Cerebellar nuclear complex (tissue), 1 donor: ENCODE data around the gene RAPGEF2.
A peak's percentile ranks its signal among the peaks of the same experiment; 100 is the strongest.
"Not testable (repeated sequence)": the region's sequence is repeated elsewhere in the genome, so short reads cannot be mapped to it uniquely, and the experiment has no call there.

Source experiments
- DNase-seq, 2 experiments: peaks; one replicate each; lab custom pipeline; 2025; lab: John Stamatoyannopoulos, UW

The RAPGEF2 gene, protein sequence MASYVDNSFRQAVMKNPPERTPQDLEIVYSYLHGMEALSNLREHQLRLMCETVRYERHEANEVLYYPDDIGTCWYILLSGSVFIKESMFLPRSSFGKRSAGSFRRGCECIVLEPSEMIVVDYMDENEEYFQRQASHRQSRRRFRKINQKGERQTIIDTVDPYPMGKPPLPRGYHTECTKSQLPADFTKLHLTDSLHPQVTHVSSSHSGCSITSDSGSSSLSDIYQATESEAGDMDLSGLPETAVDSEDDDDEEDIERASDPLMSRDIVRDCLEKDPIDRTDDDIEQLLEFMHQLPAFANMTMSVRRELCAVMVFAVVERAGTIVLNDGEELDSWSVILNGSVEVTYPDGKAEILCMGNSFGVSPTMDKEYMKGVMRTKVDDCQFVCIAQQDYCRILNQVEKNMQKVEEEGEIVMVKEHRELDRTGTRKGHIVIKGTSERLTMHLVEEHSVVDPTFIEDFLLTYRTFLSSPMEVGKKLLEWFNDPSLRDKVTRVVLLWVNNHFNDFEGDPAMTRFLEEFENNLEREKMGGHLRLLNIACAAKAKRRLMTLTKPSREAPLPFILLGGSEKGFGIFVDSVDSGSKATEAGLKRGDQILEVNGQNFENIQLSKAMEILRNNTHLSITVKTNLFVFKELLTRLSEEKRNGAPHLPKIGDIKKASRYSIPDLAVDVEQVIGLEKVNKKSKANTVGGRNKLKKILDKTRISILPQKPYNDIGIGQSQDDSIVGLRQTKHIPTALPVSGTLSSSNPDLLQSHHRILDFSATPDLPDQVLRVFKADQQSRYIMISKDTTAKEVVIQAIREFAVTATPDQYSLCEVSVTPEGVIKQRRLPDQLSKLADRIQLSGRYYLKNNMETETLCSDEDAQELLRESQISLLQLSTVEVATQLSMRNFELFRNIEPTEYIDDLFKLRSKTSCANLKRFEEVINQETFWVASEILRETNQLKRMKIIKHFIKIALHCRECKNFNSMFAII (N-terminal part only)

GRCh38 chr4:159102622-159103383 lies at the start of gene RAPGEF2:
TSS of gene RAPGEF2 (plus strand) at chr4:159103079. CDS start at chr4:159104163, 1,084 bp downstream.
- DNase-seq = peak; percentile 44 to 80

- DNase-seq = no peak
These were observed 47.0 kb upstream of the RAPGEF2 start for GRCh38 chr4:159055833-159056232.

GRCh38 chr4:159060161-159060560 lies 42.7 kb upstream of the RAPGEF2 start:
- DNase-seq = no peak

GRCh38 chr4:159062381-159062780 lies 40.5 kb upstream of the RAPGEF2 start:
- no peak for DNase-seq

DNA sequence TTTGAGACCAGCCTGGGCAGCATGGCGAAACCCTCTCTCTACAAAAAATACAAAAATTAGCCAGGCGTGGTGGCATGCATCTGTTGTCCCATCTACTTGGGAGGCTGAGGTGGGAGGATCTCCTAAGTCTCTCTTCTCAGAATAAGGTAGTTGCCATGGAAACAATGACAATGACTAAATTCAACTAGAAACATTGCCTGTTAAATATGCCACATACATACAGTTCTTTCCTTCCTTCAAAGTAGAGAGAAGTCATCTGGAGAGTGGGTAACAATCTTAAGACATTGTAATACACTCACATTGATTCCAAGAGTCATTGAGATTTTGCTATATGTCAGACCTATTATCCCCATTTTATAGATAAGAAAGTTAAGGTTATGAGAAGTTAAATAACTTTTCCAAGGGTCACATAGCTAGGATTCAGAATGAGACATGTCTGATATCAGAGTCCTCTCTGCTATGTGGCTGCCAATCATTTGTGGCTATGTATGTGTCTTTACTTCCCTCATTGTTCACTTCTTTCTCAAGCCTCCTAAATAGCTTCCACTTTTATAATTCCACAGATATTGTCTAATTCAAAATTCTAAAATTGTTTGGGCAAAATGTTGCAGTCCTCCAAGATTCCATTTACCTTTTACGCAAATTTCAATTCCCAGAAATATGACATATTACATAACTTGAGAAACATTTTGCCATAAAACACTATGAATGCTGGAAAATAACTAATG lies 37.2 kb upstream of the RAPGEF2 start:
- no peak for DNase-seq

GRCh38 chr4:159068139-159068538 lies 34.7 kb upstream of the RAPGEF2 start:
- DNase-seq = not testable (repeated sequence)

- no peak for DNase-seq
These were observed 33.0 kb upstream of the RAPGEF2 start for GRCh38 chr4:159069922-159070321.

DNA sequence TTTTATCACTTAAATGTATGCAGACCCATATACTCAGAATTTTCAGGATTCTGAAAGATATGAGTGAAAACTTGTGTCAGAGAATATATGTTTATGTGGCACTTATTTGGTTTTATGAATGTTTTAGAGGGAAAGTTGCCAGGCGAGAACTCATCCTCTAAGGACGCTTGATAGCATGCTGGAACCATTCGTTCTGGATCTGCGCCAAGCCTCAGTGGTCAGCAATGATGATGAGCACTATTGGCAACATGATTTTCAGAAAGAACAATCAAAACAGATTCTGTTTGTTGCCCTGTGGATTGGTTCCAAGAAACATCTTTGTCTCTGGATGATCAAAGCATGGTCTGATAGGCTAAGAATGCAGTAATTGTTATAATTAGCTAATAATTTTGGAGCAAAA lies 32.1 kb upstream of the RAPGEF2 start:
- no peak for DNase-seq

GRCh38 chr4:159071178-159071968 lies 31.5 kb upstream of the RAPGEF2 start:
- no peak for DNase-seq

GRCh38 chr4:159071969-159072765 lies 30.7 kb upstream of the RAPGEF2 start:
- DNase-seq = no peak

DNA sequence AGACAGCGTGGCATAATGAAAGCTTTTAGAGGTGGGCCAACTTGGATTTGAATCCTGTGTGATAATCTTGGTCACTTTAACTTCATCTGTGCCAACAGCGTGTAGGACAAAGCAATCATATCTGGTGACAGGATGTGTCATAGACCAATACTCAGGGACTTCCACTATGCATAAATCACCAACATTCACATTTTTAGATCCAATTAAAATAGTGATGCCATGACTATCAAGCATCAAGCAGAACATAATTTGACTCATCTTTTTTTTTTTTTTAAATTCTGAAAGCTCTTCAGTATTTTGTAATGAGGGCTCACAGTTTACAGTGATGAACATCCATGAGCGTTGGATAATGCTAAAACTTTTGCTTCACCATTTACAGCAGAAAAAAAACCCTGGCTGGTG lies 27.3 kb upstream of the RAPGEF2 start:
- DNase-seq = no peak

- not testable (repeated sequence) for DNase-seq
These were observed 25.9 kb upstream of the RAPGEF2 start for GRCh38 chr4:159077018-159077417.

- no peak for DNase-seq
These were observed 25.0 kb upstream of the RAPGEF2 start for GRCh38 chr4:159077702-159078495.

- no peak for DNase-seq
These were observed 23.8 kb upstream of the RAPGEF2 start for GRCh38 chr4:159079074-159079473.

DNA sequence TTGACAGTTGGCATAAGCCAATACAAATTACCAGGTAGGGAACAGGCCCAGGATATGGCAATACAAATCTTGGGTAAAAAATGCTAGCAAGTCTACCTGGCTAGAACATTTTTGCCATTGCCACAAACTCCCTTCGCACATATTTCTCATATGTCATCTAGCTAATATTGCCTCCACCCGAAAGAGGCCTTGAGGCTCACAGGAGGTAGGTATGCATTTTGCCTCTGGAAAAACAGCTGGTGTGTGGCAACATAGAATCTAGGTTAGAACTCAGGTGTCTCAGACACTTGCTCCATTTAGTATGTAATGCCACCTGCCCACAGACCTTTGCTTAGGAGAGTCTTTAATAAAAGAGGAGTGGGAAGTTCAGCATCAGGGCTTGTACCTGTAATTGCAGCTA lies 16.3 kb upstream of the RAPGEF2 start:
- no peak for DNase-seq

- no peak for DNase-seq
These were observed 12.6 kb upstream of the RAPGEF2 start for GRCh38 chr4:159090255-159090654.

- not testable (repeated sequence) for DNase-seq
These were observed 8.7 kb upstream of the RAPGEF2 start for GRCh38 chr4:159094156-159094555.

DNA sequence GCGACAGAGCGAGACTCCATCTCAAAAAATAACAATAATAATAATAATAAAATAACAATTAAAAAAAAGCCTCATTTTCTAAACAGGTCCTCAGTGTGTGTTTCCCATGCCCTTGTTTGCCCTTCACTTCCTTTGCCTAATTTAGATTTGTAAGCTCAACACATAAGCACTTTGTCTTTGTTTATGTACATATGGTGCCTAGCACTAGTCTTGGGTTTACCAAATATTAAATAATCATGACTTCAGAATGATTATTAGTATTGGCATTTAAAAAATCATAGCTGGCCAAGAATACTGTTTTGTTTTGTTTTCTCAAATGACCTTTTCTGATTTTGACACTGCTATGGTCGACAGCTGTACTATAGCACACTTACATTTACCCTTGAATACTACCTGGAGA lies 6.4 kb upstream of the RAPGEF2 start:
- DNase-seq = no peak

GRCh38 chr4:159097144-159097543 lies 5.7 kb upstream of the RAPGEF2 start:
- no peak for DNase-seq
